GM10847 (cell line): ENCODE measurements around the gene C13orf46.

Experiments used
- POLR2A ChIP-seq: IDR thresholded peaks from 2 replicates; pipeline ENCODE4 v1.6.1; 2011; ENCODE audit not compliant: insufficient read length; ENCODE audit errors: extremely low read depth

C13orf46 gene

GRCh38 chr13:113973218-113974164 lies at the start of gene C13orf46:
C13orf46 (minus strand) TSS chr13:113974076; CDS start chr13:113973997, 79 bp downstream.
- no peak for TF ChIP-seq POLR2A

GRCh38 chr13:114022876-114023275 lies 49.0 kb upstream of the C13orf46 start:
- TF ChIP-seq POLR2A: no peak

DNA sequence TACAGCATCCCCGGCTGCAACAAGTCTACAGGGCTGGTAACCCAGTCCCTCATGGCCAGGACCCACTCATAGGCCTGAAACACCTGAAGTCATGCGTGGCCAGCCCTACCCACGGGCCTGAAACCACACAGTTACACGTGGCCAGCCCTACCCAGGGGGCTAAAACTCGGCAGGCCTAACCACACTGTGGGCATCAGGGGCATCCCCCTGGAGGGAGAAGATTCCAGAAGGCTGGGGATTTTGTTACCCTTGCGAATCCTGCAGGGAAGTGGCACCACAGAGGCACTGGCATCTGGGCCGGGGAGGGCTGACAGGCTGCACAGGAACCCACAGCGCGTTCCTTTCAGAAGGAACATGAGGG lies 48.4 kb upstream of the C13orf46 start:
- TF ChIP-seq POLR2A: no peak

- no peak for TF ChIP-seq POLR2A
These were observed 47.8 kb upstream of the C13orf46 start for GRCh38 chr13:114021464-114022308.

- no peak for TF ChIP-seq POLR2A
These were observed 47.0 kb upstream of the C13orf46 start for GRCh38 chr13:114020750-114021463.

- no peak for TF ChIP-seq POLR2A
These were observed 45.5 kb upstream of the C13orf46 start for GRCh38 chr13:114019367-114019766.

- no peak for TF ChIP-seq POLR2A
These were observed 44.7 kb upstream of the C13orf46 start for GRCh38 chr13:114018461-114019055.

- no peak for TF ChIP-seq POLR2A
These were observed 44.1 kb upstream of the C13orf46 start for GRCh38 chr13:114017966-114018365.

GRCh38 chr13:114017028-114017630 lies 43.3 kb upstream of the C13orf46 start:
- TF ChIP-seq POLR2A: no peak

GRCh38 chr13:114016321-114017027 lies 42.6 kb upstream of the C13orf46 start:
- no peak for TF ChIP-seq POLR2A

DNA sequence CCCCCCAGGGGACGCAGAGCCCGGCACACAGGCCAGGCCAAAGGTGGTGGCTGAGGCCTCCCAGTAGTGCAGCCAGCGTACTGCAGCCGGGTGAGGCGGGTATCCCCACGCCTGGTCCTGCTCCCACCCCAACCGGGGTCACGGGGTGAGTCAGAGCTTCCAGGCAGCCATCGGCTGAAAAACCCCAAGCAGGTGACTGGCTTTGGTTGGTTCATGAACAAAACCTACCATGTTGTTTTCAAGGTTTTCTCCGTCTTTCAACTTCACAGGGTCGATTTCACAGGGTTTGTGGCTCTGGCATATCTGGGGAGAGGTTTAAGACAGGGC lies 42.1 kb upstream of the C13orf46 start:
- no peak for TF ChIP-seq POLR2A

- TF ChIP-seq POLR2A: no peak
These were observed 41.5 kb upstream of the C13orf46 start for GRCh38 chr13:114015111-114015968.
